Transverse colon (tissue), 4 donors: Measurements from ENCODE around the gene ENOX1. TPM values are rescaled to one million over a fixed set of nuclear protein-coding genes. Genes with fewer than 3 reads are reported as not detected.

ENCODE experiments used
- DNase-seq: peaks from one replicate; pipeline ENCODE4 v3.0.0-alpha.2; 2019
- H3K27ac ChIP-seq, 4 donors: fragments of 200-600 bp; sonication (generic); 2 replicates each; pipeline ENCODE4 v1.5.1; 2016 to 2018; ENCODE audit warnings: inconsistent platforms in 4 of 4
- H3K27me3 ChIP-seq: fragments of 200-600 bp; sonication (generic); 2 replicates; pipeline ENCODE4 v1.5.1; 2017; ENCODE audit warnings: inconsistent platforms
- H3K36me3 ChIP-seq, 4 donors: fragments of 200-600 bp; sonication (generic); 2 replicates each; pipeline ENCODE4 v1.5.1; 2017 to 2019; ENCODE audit warnings: inconsistent platforms in 4 of 4
- H3K4me1 ChIP-seq, 4 donors: fragments of 200-600 bp; sonication (generic); 2 replicates each; pipeline ENCODE4 v1.5.1; 2017 to 2020; ENCODE audit warnings: inconsistent platforms in 4 of 4
- H3K4me3 ChIP-seq, 4 donors: fragments of 200-600 bp; sonication (generic); 1 replicate in 1 of 4; 2 replicates in 3 of 4; pipeline versions ENCODE4 v1.5.1 to v1.6.1; 2017 to 2019; ENCODE audit warnings: inconsistent platforms in 4 of 4
- H3K9me3 ChIP-seq, 2 donors: fragments of 200-600 bp; sonication (generic); 2 replicates each; pipeline ENCODE4 v1.5.1; 2017 to 2019; ENCODE audit warnings: inconsistent platforms in 2 of 2
- CTCF ChIP-seq, 5 experiments: fragments of 200-600 bp in 3 of 5; fragments of 450-650 bp in 2 of 5; sonication (generic) in 3 of 5; IDR thresholded peaks; 1 replicate in 2 of 5; 2 replicates in 3 of 5; pipeline ENCODE4 v1.5.1; 2016 to 2017; ENCODE audit warnings: antibody characterized with exemption in 5 of 5, inconsistent platforms in 3 of 5, mild to moderate bottlenecking in 2 of 5, moderate library complexity in 1 of 5
- EP300 ChIP-seq: sonication (generic); formaldehyde crosslinking; IDR thresholded peaks from one replicate; pipeline ENCODE4 v1.6.1; 2017; ENCODE audit warnings: antibody characterized with exemption, low read depth
- POLR2A ChIP-seq: fragments of 450-650 bp; IDR thresholded peaks from one replicate; pipeline ENCODE4 v1.6.1; 2016; ENCODE audit warnings: antibody characterized with exemption, mild to moderate bottlenecking, moderate library complexity
- POLR2AphosphoS5 ChIP-seq, 3 donors: sonication (generic); formaldehyde crosslinking; IDR thresholded peaks; one replicate each; pipeline ENCODE4 v1.6.1; 2016; ENCODE audit warnings: antibody characterized with exemption in 3 of 3
- WGBS, 2 donors: methylation state at CpG; one replicate each; pipeline ENCODE4 v1.1.5; 2018; ENCODE audit warnings: low coverage in 1 of 2; 5-methylcytosine and 5-hydroxymethylcytosine counted together
- in situ Hi-C, 4 donors: fragments of 200-750 bp; cut with MboI; loops; one replicate each; pipeline versions ENCODE4 v1.15.0 to v1.15.1; 2017; ENCODE audit warnings: low sequenced_read_pairs in 3 of 4, low pct_ligation_motif_present in 1 of 4, low pct_unique_long_range_greater_than_20kb in 1 of 4
- intact Hi-C: fragments of 100-400 bp; cut with DNase I; formaldehyde crosslinking; loops from one replicate; pipeline ENCODE4 v1.15.1; 2023; ENCODE audit warnings: low total_unique reads
- total RNA-seq, 4 donors: library from RNA; depleted of rRNA; stranded (reverse); fragments of >200 nt; gene quantifications; one replicate each; pipeline ENCODE4 v1.1.0, GENCODE V29; 2016

Gene ENOX1
- total RNA-seq, 4 donors from 2014 or later = 1.5 to 6.4 (median 2.2) TPM

GRCh38 chr13:43800828-43801227 is 14.1 kb upstream of the ENOX1 start:
- 61 to 73% methylated on average over 3 of the region's 3 CpGs for WGBS, 2 donors

GRCh38 chr13:43799191-43799590 is 12.4 kb upstream of the ENOX1 start:
- WGBS, 2 donors = 64 to 71% methylated on average over 4 of the region's 4 CpGs
- no peaks in the 10 kb centered on the region for H3K27me3 ChIP-seq
- H3K9me3 ChIP-seq = no peaks in the 10 kb centered on the region
- TF ChIP-seq EP300 (no peak), POLR2AphosphoS5 (IDR thresholded peaks at IDR 0.05) (no peak), CTCF (IDR thresholded peaks at IDR 0.05) (no peak), POLR2A (no peak)
- no peaks in the 10 kb centered on the region for H3K36me3 ChIP-seq
- intact Hi-C loops = loop anchor here (10.0 kb wide), 1 partner anchor 824 kb away; no protein-coding TSS in a partner anchor
- no peak overlapping the region for H3K27ac ChIP-seq
- H3K4me1 ChIP-seq = no peaks in the 10 kb centered on the region
- H3K4me3 ChIP-seq = no peak overlapping the region
- DNase-seq = no peak
- in situ Hi-C loops = loop anchor here (25.0 kb wide), 1 partner anchor 712 kb away; no protein-coding TSS in a partner anchor

More at GRCh38 chr13:43800828-43801227, 14.1 kb upstream of the ENOX1 start:
- Histone ChIP-seq H3K27me3 (no peaks in the 10 kb centered on the region), H3K4me1 (no peaks in the 10 kb centered on the region), H3K36me3 (no peaks in the 10 kb centered on the region), H3K9me3 (no peaks in the 10 kb centered on the region), H3K4me3 (no peak overlapping the region), H3K27ac (no peak overlapping the region)
- intact Hi-C loops = loop anchor here (10.0 kb wide), 1 partner anchor 716 kb away; no protein-coding TSS in a partner anchor
- TF ChIP-seq POLR2AphosphoS5 (IDR thresholded peaks at IDR 0.05) (no peak), EP300 (no peak), POLR2A (no peak), CTCF (IDR thresholded peaks at IDR 0.05) (no peak)
- DNase-seq = no peak
- in situ Hi-C loops = loop anchor here in 1 of 4 donors (25.0 kb wide), 1 partner anchor 1214 kb away; no protein-coding TSS in a partner anchor

- DNase-seq = no peak
- Histone ChIP-seq H3K4me1 (no peaks in the 10 kb centered on the region), H3K27ac (no peak overlapping the region), H3K4me3 (no peak overlapping the region), H3K27me3 (no peaks in the 10 kb centered on the region), H3K9me3 (no peaks in the 10 kb centered on the region), H3K36me3 (no peaks in the 10 kb centered on the region)
- in situ Hi-C loops (loop anchor here (25.0 kb wide), 1 partner anchor 711 kb away; no protein-coding TSS in a partner anchor), intact Hi-C loops (loop anchor here (10.0 kb wide), 1 partner anchor 823 kb away; no protein-coding TSS in a partner anchor)
- 56 to 70% methylated on average over 3 of the region's 3 CpGs for WGBS, 2 donors
- TF ChIP-seq EP300 (no peak), POLR2AphosphoS5 (IDR thresholded peaks at IDR 0.05) (no peak), CTCF (IDR thresholded peaks at IDR 0.05) (no peak), POLR2A (no peak)
Measured at GRCh38 chr13:43797869-43798268, 11.1 kb upstream of the ENOX1 start.

GRCh38 chr13:43797159-43797558 is 10.4 kb upstream of the ENOX1 start:
- TF ChIP-seq CTCF (IDR thresholded peaks at IDR 0.05) (no peak), POLR2A (no peak), EP300 (no peak), POLR2AphosphoS5 (IDR thresholded peaks at IDR 0.05) (no peak)
- in situ Hi-C loops (loop anchor here (25.0 kb wide), 1 partner anchor 710 kb away; no protein-coding TSS in a partner anchor), intact Hi-C loops (loop anchor here (10.0 kb wide), 1 partner anchor 822 kb away; no protein-coding TSS in a partner anchor)
- Histone ChIP-seq H3K4me1 (no peaks in the 10 kb centered on the region), H3K36me3 (no peaks in the 10 kb centered on the region), H3K27me3 (no peaks in the 10 kb centered on the region), H3K4me3 (no peak overlapping the region), H3K27ac (no peak overlapping the region), H3K9me3 (no peaks in the 10 kb centered on the region)
- 40 to 82% methylated on average over 1 of the region's 1 CpG for WGBS, 2 donors
- no peak for DNase-seq
